Measurements from ENCODE around the gene MRPS22.
"Not testable (repeated sequence)": the region's sequence is repeated elsewhere in the genome, so short reads cannot be mapped to it uniquely, and the experiment has no call there.

MRPS22 gene

DNA sequence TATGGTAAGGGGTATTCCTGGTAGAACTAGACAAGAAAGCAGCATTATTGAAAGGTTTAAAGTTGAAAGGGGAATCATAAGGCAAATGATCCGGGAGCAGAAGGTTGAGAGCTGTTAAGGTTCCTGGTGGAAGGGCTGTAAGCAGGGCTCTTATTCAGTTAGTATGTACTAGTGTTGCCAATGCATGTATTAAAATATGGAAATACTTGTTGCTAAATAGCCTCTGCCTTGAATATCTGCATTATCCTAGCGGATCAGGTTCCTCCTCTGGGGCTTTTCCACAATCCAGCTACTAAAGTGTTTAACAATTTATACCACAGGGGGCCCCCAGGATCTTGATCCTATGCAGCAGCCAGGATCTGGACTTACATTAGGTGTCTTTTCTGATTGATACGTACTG, 52.9 kb downstream of the MRPS22 start:
- no peak for DNase-seq (ENCODE audit: low spot score)

DNA sequence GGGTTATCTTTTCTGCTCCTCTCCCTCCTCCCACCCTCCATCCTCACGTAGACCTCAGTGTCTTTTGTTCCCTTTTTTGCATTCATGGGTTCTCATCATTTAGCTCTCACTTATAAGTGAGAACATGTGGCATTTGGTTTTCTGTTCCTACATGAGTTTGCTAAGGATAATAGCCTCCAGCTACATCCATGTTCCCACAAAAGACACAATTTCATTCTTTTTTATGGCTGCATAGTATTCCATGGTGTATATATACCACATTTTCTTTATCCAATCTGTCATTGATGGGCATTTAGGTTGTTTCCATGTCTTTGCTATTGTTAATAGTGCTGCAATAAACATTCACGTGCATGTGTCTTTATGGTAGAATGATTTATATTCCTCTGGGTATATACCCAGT, 57.3 kb downstream of the MRPS22 start:
- not testable (repeated sequence) for DNase-seq (ENCODE audit: low spot score)
